GM23248 (cell line): ENCODE measurements around the gene LRRC8E. TPM values are rescaled to one million over a fixed set of nuclear protein-coding genes. Genes with fewer than 3 reads are reported as not detected.

Experiments
- DNase-seq: peaks from one replicate; pipeline ENCODE4 v3.0.0-alpha.2; 2015
- H2AFZ ChIP-seq: fragments of 200-600 bp; sonication (generic); 2 replicates; pipeline ENCODE4 v1.6.1; 2016; ENCODE audit warnings: antibody characterized with exemption
- H3F3A ChIP-seq: fragments of 200-600 bp; sonication (generic); 2 replicates; pipeline ENCODE4 v1.6.1; 2016; ENCODE audit warnings: mild to moderate bottlenecking, antibody characterized with exemption, mixed run types; ENCODE audit not compliant: insufficient read depth
- H3K27ac ChIP-seq: fragments of 200-600 bp; sonication (generic); 2 replicates; pipeline ENCODE4 v1.5.1; 2016; ENCODE audit warnings: mild to moderate bottlenecking
- H3K27me3 ChIP-seq: fragments of 200-600 bp; sonication (generic); replicated peaks from 2 replicates; pipeline ENCODE4 v1.6.1; 2016; ENCODE audit warnings: mild to moderate bottlenecking; ENCODE audit not compliant: insufficient read depth
- H3K36me3 ChIP-seq: fragments of 200-600 bp; sonication (generic); 2 replicates; pipeline ENCODE4 v1.6.1; 2016; ENCODE audit warnings: low read depth, mild to moderate bottlenecking
- H3K4me1 ChIP-seq: fragments of 200-600 bp; sonication (generic); 2 replicates; pipeline ENCODE4 v1.6.1; 2016; ENCODE audit warnings: mild to moderate bottlenecking; ENCODE audit not compliant: insufficient read depth
- H3K4me2 ChIP-seq: fragments of 200-600 bp; sonication (generic); one replicate; pipeline ENCODE4 v1.6.1; 2016; ENCODE audit warnings: mild to moderate bottlenecking; ENCODE audit not compliant: unreplicated experiment
- H3K4me3 ChIP-seq: fragments of 200-600 bp; sonication (generic); 2 replicates; pipeline ENCODE4 v1.5.1; 2016; ENCODE audit warnings: mild to moderate bottlenecking
- H3K79me2 ChIP-seq: fragments of 200-600 bp; sonication (generic); 2 replicates; pipeline ENCODE4 v1.6.1; 2016; ENCODE audit warnings: mild to moderate bottlenecking; ENCODE audit not compliant: insufficient read depth
- H3K9ac ChIP-seq: fragments of 200-600 bp; sonication (generic); 2 replicates; pipeline ENCODE4 v1.6.1; 2016; ENCODE audit warnings: mild to moderate bottlenecking
- H3K9me2 ChIP-seq: fragments of 200-600 bp; sonication (generic); 2 replicates; pipeline ENCODE4 v1.6.1; 2016; ENCODE audit warnings: mixed run types, mild to moderate bottlenecking, moderate library complexity; ENCODE audit not compliant: insufficient read depth
- H3K9me3 ChIP-seq: fragments of 200-600 bp; sonication (generic); one replicate; pipeline ENCODE4 v1.6.1; 2017; ENCODE audit warnings: low read depth
- H4K20me1 ChIP-seq: fragments of 200-600 bp; sonication (generic); 2 replicates; pipeline ENCODE4 v1.6.0; 2016; ENCODE audit not compliant: insufficient read depth
- EZH2 ChIP-seq: fragments of 200-600 bp; sonication (generic); IDR thresholded peaks from 2 replicates; pipeline ENCODE4 v1.6.1; 2018; ENCODE audit warnings: antibody characterized with exemption, mild to moderate bottlenecking; ENCODE audit not compliant: insufficient read depth, poor library complexity, severe bottlenecking
- EZH2phosphoT487 ChIP-seq: fragments of 200-600 bp; sonication (generic); IDR thresholded peaks from 2 replicates; pipeline ENCODE4 v1.6.1; 2018; ENCODE audit warnings: antibody characterized with exemption, moderate library complexity, mild to moderate bottlenecking, low read depth; ENCODE audit not compliant: insufficient read depth
- WGBS, 2 experiments: methylation state at CpG; one replicate each; pipeline ENCODE4 v1.1.6; 2015 to 2017; ENCODE audit warnings: low lambda C conversion rate in 2 of 2, low coverage in 1 of 2; ENCODE audit errors: missing lambda C conversion rate in 2 of 2; 5-methylcytosine and 5-hydroxymethylcytosine counted together
- in situ Hi-C: fragments of 300-500 bp; cut with MboI; formaldehyde crosslinking; loops from 2 replicates; pipeline ENCODE4 v1.15.0; 2020
- polyA plus RNA-seq: library from polyadenylated mRNA; unstranded; fragments of >200 nt; fragmentation: Nextera tagmentation; extraction: Ambion mirVana; gene quantifications from 2 replicates; pipeline ENCODE4 v1.2.1, GENCODE V29; 2016
- total RNA-seq: library from RNA; depleted of rRNA; stranded (reverse); fragments of >200 nt; shearing (Covaris generic); gene quantifications from 2 replicates; pipeline ENCODE4 v1.2.3, GENCODE V29; 2014; rRNA removed

The LRRC8E gene
- total and polyA plus RNA-seq, 2 experiments from 2014 or later, result 3.6 to 3.7 TPM

- in situ Hi-C loops, result no loop called here
- Histone ChIP-seq H3K9me2 (no peaks in the 10 kb centered on the region), H2AFZ (no peak overlapping the region), H3F3A (no peaks in the 10 kb centered on the region), H3K27me3 (no peaks in the 10 kb centered on the region), H3K36me3 (no peaks in the 10 kb centered on the region), H3K79me2 (peaks cover 4% of the 10 kb centered on the region), H3K4me1 (0 out of 2 replicates have a peak, but pooled peaks cover 2% of the 10 kb centered on the region), H4K20me1 (no peaks in the 10 kb centered on the region), H3K27ac (no peak overlapping the region), H3K9me3 (no peaks in the 10 kb centered on the region), H3K4me2 (no peak overlapping the region), H3K9ac (no peak overlapping the region), H3K4me3 (no peak overlapping the region)
- no peak for DNase-seq
- 70 to 74% methylated on average over 4 of the region's 4 CpGs for WGBS, 2 experiments
- TF ChIP-seq EZH2phosphoT487, result no peak
- no peak for TF ChIP-seq EZH2
Observed at GRCh38 chr19:7947939-7948338, 59.6 kb downstream of the LRRC8E start.

Other genes with a start within 250 kb of the LRRC8E start
- not detected in 2 replicates for gene RETN, start 219.5 kb upstream of the LRRC8E start, total RNA-seq
- gene RETN, start 219.5 kb upstream of the LRRC8E start, polyA plus RNA-seq, result not detected in 2 replicates
- gene MCEMP1, start 211.4 kb upstream of the LRRC8E start, total RNA-seq, result not detected in 2 replicates
- not detected in 2 replicates for gene MCEMP1, start 211.4 kb upstream of the LRRC8E start, polyA plus RNA-seq
- 68.1 and 134 TPM in 2 replicates for gene TRAPPC5, start 207.7 kb upstream of the LRRC8E start, total RNA-seq
- gene TRAPPC5, start 207.7 kb upstream of the LRRC8E start, polyA plus RNA-seq, result 203 and 207 TPM in 2 replicates
- not detected in 2 replicates for gene FCER2, start 186.4 kb upstream of the LRRC8E start, total RNA-seq
- gene FCER2, start 186.4 kb upstream of the LRRC8E start, polyA plus RNA-seq, result 0.33 TPM in 1 of 2 replicates, not detected in the other
- not detected in 2 replicates for gene CLEC4G, start 156.4 kb upstream of the LRRC8E start, total RNA-seq
- gene CLEC4G, start 156.4 kb upstream of the LRRC8E start, polyA plus RNA-seq, result not detected in 2 replicates
- gene CD209, start 141.0 kb upstream of the LRRC8E start, total RNA-seq, result not detected in 2 replicates
- gene CD209, start 141.0 kb upstream of the LRRC8E start, polyA plus RNA-seq, result not detected in 2 replicates
- gene CLEC4M, start 125.3 kb upstream of the LRRC8E start, total RNA-seq, result not detected in 2 replicates
- not detected in 2 replicates for gene CLEC4M, start 125.3 kb upstream of the LRRC8E start, polyA plus RNA-seq
- gene EVI5L, start 58.3 kb upstream of the LRRC8E start, total RNA-seq, result 24.3 and 26.8 TPM in 2 replicates
- gene EVI5L, start 58.3 kb upstream of the LRRC8E start, polyA plus RNA-seq, result 6.9 and 8.4 TPM in 2 replicates
- gene PRR36, start 14.1 kb upstream of the LRRC8E start, total RNA-seq, result not detected in 2 replicates
- gene PRR36, start 14.1 kb upstream of the LRRC8E start, polyA plus RNA-seq, result 0.10 TPM in 1 of 2 replicates, not detected in the other
- gene MAP2K7, start 15.4 kb downstream of the LRRC8E start, total RNA-seq, result 9.7 and 14.8 TPM in 2 replicates
- 4.6 and 4.8 TPM in 2 replicates for gene MAP2K7, start 15.4 kb downstream of the LRRC8E start, polyA plus RNA-seq
- 9.0 TPM in 1 of 2 replicates, not detected in the other for gene TGFBR3L, start 26.3 kb downstream of the LRRC8E start, total RNA-seq
- 24.3 and 30.6 TPM in 2 replicates for gene TGFBR3L, start 26.3 kb downstream of the LRRC8E start, polyA plus RNA-seq
- 20.5 and 33.7 TPM in 2 replicates for gene SNAPC2, start 31.8 kb downstream of the LRRC8E start, total RNA-seq
- 47.2 and 49.4 TPM in 2 replicates for gene SNAPC2, start 31.8 kb downstream of the LRRC8E start, polyA plus RNA-seq
- 3.5 and 9.0 TPM in 2 replicates for gene CTXN1, start 37.6 kb downstream of the LRRC8E start, total RNA-seq
- gene CTXN1, start 37.6 kb downstream of the LRRC8E start, polyA plus RNA-seq, result 3.3 and 3.4 TPM in 2 replicates
- 53.1 and 66.8 TPM in 2 replicates for gene TIMM44, start 55.2 kb downstream of the LRRC8E start, total RNA-seq
- gene TIMM44, start 55.2 kb downstream of the LRRC8E start, polyA plus RNA-seq, result 25.8 and 28.6 TPM in 2 replicates
- 44.0 and 48.1 TPM in 2 replicates for gene ELAVL1, start 117.1 kb downstream of the LRRC8E start, total RNA-seq
- 74.4 and 78.9 TPM in 2 replicates for gene ELAVL1, start 117.1 kb downstream of the LRRC8E start, polyA plus RNA-seq
- not detected in 2 replicates for gene CCL25, start 164.2 kb downstream of the LRRC8E start, total RNA-seq
- not detected in 2 replicates for gene CCL25, start 164.2 kb downstream of the LRRC8E start, polyA plus RNA-seq